Left ventricle myocardium inferior (tissue), 1 donor: ENCODE results near the gene MBTPS1. TPM values are rescaled to one million over a fixed set of nuclear protein-coding genes. Genes with fewer than 3 reads are reported as not detected.
A peak's percentile ranks its signal among the peaks of the same experiment; 100 is the strongest.

Experiments used
- DNase-seq: peaks from one replicate; pipeline ENCODE4 v3.0.0-alpha.2; 2020
- H3K27ac ChIP-seq: fragments of 200-600 bp; replicated peaks from 2 replicates; pipeline ENCODE4 v1.8.0; 2021
- H3K27me3 ChIP-seq: fragments of 200-600 bp; 2 replicates; pipeline ENCODE4 v1.8.0; 2021; ENCODE audit warnings: low read depth
- H3K36me3 ChIP-seq: fragments of 200-600 bp; 2 replicates; pipeline ENCODE4 v1.8.0; 2021
- H3K4me1 ChIP-seq: fragments of 200-600 bp; 2 replicates; pipeline ENCODE4 v1.8.0; 2021
- H3K4me3 ChIP-seq: fragments of 200-600 bp; 2 replicates; pipeline ENCODE4 v1.8.0; 2021; ENCODE audit warnings: mild to moderate bottlenecking, moderate library complexity
- H3K9me3 ChIP-seq: fragments of 200-600 bp; replicated peaks from 2 replicates; pipeline ENCODE4 v1.8.0; 2021
- CTCF ChIP-seq: fragments of 200-600 bp; IDR thresholded peaks from 2 replicates; pipeline ENCODE4 v1.8.0; 2021; ENCODE audit warnings: antibody characterized with exemption, mild to moderate bottlenecking, borderline replicate concordance
- intact Hi-C: fragments of 100-400 bp; cut with micrococcal nuclease; formaldehyde crosslinking; loops from one replicate; pipeline ENCODE4 v1.11.0; 2022
- long read RNA-seq: library from polyadenylated mRNA; unstranded; transcript quantifications from one replicate; pipeline ENCODE4 v2.0.0, GENCODE V29; 2021
- total RNA-seq: library from RNA; stranded (reverse); fragmentation: NEBNext Ultra II Directional; extraction: Animal tissue kit (Norgen Biotek cat#: 25700); gene quantifications from one replicate; pipeline ENCODE4 v1.2.1, GENCODE V29; 2021
- donor health status: DM: no; HTN: yes; CAD: no; lungs with severe emphysema.

MBTPS1 gene
- total RNA-seq = 72.5 TPM
- long read RNA-seq, full-length matches to known transcripts = 94 of 167 reads
- long read RNA-seq, partial matches to known transcripts = 48 of 167 reads
- long read RNA-seq, other reads (novel, unspliced or antisense) = 25 of 167 reads

GRCh38 chr16:84116720-84117493 lies at the start of gene MBTPS1:
Gene MBTPS1 (minus strand): TSS chr16:84116942. CDS start chr16:84101783, 15,159 bp downstream.
- no peaks in the 10 kb centered on the region for H3K27me3 ChIP-seq
- H3K36me3 ChIP-seq = no peaks in the 10 kb centered on the region
- peaks cover 49% of the 10 kb centered on the region for H3K4me1 ChIP-seq
- peak; percentile 99 for DNase-seq
- peak; percentile 1 for TF ChIP-seq CTCF
- peak within 1 kb of the TSS; percentile 74 for H3K4me3 ChIP-seq
- intact Hi-C loops = no loop called here
- no peaks in the 10 kb centered on the region for H3K9me3 ChIP-seq
- peak within 1 kb of the TSS; percentile 92 for H3K27ac ChIP-seq

GRCh38 chr16:84165746-84166145 lies 49.0 kb upstream of the MBTPS1 start:
- intact Hi-C loops = no loop called here
- no peak overlapping the region for H3K27ac ChIP-seq
- peaks cover 22% of the 10 kb centered on the region for H3K27me3 ChIP-seq
- H3K36me3 ChIP-seq = no peaks in the 10 kb centered on the region
- no peaks in the 10 kb centered on the region for H3K4me1 ChIP-seq
- DNase-seq = no peak
- no peaks in the 10 kb centered on the region for H3K9me3 ChIP-seq
- no peak for TF ChIP-seq CTCF
- no peak overlapping the region for H3K4me3 ChIP-seq

GRCh38 chr16:84161801-84162200 lies 45.1 kb upstream of the MBTPS1 start:
- Histone ChIP-seq H3K4me1 (no peaks in the 10 kb centered on the region), H3K27me3 (peaks cover 24% of the 10 kb centered on the region), H3K36me3 (no peaks in the 10 kb centered on the region), H3K9me3 (no peaks in the 10 kb centered on the region), H3K4me3 (no peak overlapping the region), H3K27ac (no peak overlapping the region)
- no peak for DNase-seq
- intact Hi-C loops = no loop called here
- TF ChIP-seq CTCF = no peak

- TF ChIP-seq CTCF = no peak
- no peaks in the 10 kb centered on the region for H3K36me3 ChIP-seq
- no peaks in the 10 kb centered on the region for H3K4me1 ChIP-seq
- intact Hi-C loops = no loop called here
- H3K9me3 ChIP-seq = no peaks in the 10 kb centered on the region
- peaks cover 20% of the 10 kb centered on the region for H3K27me3 ChIP-seq
- no peak for DNase-seq
- no peak overlapping the region for H3K27ac ChIP-seq
- no peak overlapping the region for H3K4me3 ChIP-seq
These were observed 44.3 kb upstream of the MBTPS1 start for GRCh38 chr16:84161037-84161436.

GRCh38 chr16:84159800-84160199 lies 43.1 kb upstream of the MBTPS1 start:
- no peaks in the 10 kb centered on the region for H3K36me3 ChIP-seq
- intact Hi-C loops = no loop called here

More at GRCh38 chr16:84159800-84160199, 43.1 kb upstream of the MBTPS1 start:
- no peaks in the 10 kb centered on the region for H3K4me1 ChIP-seq
- no peaks in the 10 kb centered on the region for H3K9me3 ChIP-seq
- no peak for TF ChIP-seq CTCF
- no peak for DNase-seq
- no peak overlapping the region for H3K4me3 ChIP-seq
- peaks cover 25% of the 10 kb centered on the region for H3K27me3 ChIP-seq
- no peak overlapping the region for H3K27ac ChIP-seq
